WTC11 (cell line): ENCODE measurements around the gene TAOK3. TPM values are rescaled to one million over a fixed set of nuclear protein-coding genes. Genes with fewer than 3 reads are reported as not detected.

Experiments used
- ATAC-seq: fragments of 200-7000 bp; cut with Tn5 transposase; 2 replicates; pipeline ENCODE4 v1.10.0; 2021; ENCODE audit warnings: mild to moderate bottlenecking, moderate library complexity
- CTCF ChIA-PET: fragments of 300-600 bp; sonication (Branson Sonifier 250); formaldehyde crosslinking; loops from one replicate; lab custom pipeline; 2021; ENCODE audit warnings: antibody characterized with exemption; lab: Charles Lee
- POLR2A ChIA-PET: fragments of 350-600 bp; sonication (Branson Sonifier 250); formaldehyde crosslinking; loops from one replicate; lab custom pipeline; 2021; ENCODE audit warnings: antibody characterized with exemption; lab: Charles Lee
- DNase-seq: peaks from one replicate; pipeline ENCODE4 v3.0.0; 2021; ENCODE audit warnings: low spot score
- H3K27ac Mint-ChIP-seq: 2 replicates; pipeline ENCODE4 v1.8.0; 2021; ENCODE audit warnings: mixed read lengths
- H3K27me3 Mint-ChIP-seq: 2 replicates; pipeline ENCODE4 v1.8.0; 2021; ENCODE audit warnings: low read depth, mild to moderate bottlenecking, moderate library complexity, mixed read lengths
- H3K36me3 Mint-ChIP-seq: 2 replicates; pipeline ENCODE4 v1.8.0; 2021; ENCODE audit warnings: mixed read lengths
- H3K4me1 Mint-ChIP-seq: 2 replicates; pipeline ENCODE4 v1.8.0; 2022; ENCODE audit warnings: mixed read lengths
- H3K4me3 Mint-ChIP-seq: 2 replicates; pipeline ENCODE4 v1.8.0; 2021; ENCODE audit warnings: mild to moderate bottlenecking, moderate library complexity, mixed read lengths
- H3K9me3 Mint-ChIP-seq: 2 replicates; pipeline ENCODE4 v1.8.0; 2021; ENCODE audit warnings: mixed read lengths
- AR ChIP-seq: fragments of 250-450 bp; sonication (Bioruptor Pico); IDR thresholded peaks from 2 replicates; pipeline ENCODE4 v1.9.0; 2021; ENCODE audit warnings: mild to moderate bottlenecking
- ATF2 ChIP-seq: sonication (generic); formaldehyde crosslinking; IDR thresholded peaks from 2 replicates; pipeline ENCODE4 v1.8.1; 2022; ENCODE audit warnings: low read depth, missing genetic modification reagents, borderline replicate concordance
- CTCF ChIP-seq: fragments of 200-600 bp; IDR thresholded peaks from 2 replicates; pipeline ENCODE4 v1.8.0; 2022; ENCODE audit warnings: antibody characterized with exemption
- EMX1 ChIP-seq: fragments of 250-450 bp; sonication (Bioruptor Pico); IDR thresholded peaks from 2 replicates; pipeline ENCODE4 v1.8.0; 2021; ENCODE audit warnings: mild to moderate bottlenecking
- ETV6 ChIP-seq: sonication (generic); formaldehyde crosslinking; IDR thresholded peaks from 2 replicates; pipeline ENCODE4 v1.8.1; 2022; ENCODE audit warnings: mild to moderate bottlenecking, missing genetic modification reagents
- GTF2I ChIP-seq: fragments of 250-450 bp; sonication (Bioruptor Pico); conservative IDR thresholded peaks from 2 replicates; pipeline ENCODE4 v1.4.0; 2021; ENCODE audit warnings: mild to moderate bottlenecking
- HMGXB4 ChIP-seq: sonication (generic); formaldehyde crosslinking; IDR thresholded peaks from 2 replicates; pipeline ENCODE4 v1.8.1; 2023; ENCODE audit warnings: mild to moderate bottlenecking, moderate library complexity, missing genetic modification reagents
- JUN ChIP-seq: sonication (generic); formaldehyde crosslinking; IDR thresholded peaks from 2 replicates; pipeline ENCODE4 v1.8.0; 2023; ENCODE audit warnings: mild to moderate bottlenecking, missing genetic modification reagents
- NFE2L1 ChIP-seq: sonication (generic); formaldehyde crosslinking; IDR thresholded peaks from 2 replicates; pipeline ENCODE4 v1.8.1; 2023; ENCODE audit warnings: missing genetic modification reagents
- SMAD3 ChIP-seq: sonication (generic); formaldehyde crosslinking; IDR thresholded peaks from 2 replicates; pipeline ENCODE4 v1.8.0; 2022; ENCODE audit warnings: missing genetic modification reagents, mild to moderate bottlenecking, borderline replicate concordance
- TEAD1 ChIP-seq: sonication (generic); formaldehyde crosslinking; IDR thresholded peaks from 2 replicates; pipeline ENCODE4 v1.8.0; 2022; ENCODE audit warnings: mild to moderate bottlenecking, missing genetic modification reagents
- TEAD4 ChIP-seq: sonication (generic); formaldehyde crosslinking; IDR thresholded peaks from 2 replicates; pipeline ENCODE4 v1.8.0; 2022; ENCODE audit warnings: mild to moderate bottlenecking, missing genetic modification reagents
- USF2 ChIP-seq: sonication (generic); formaldehyde crosslinking; IDR thresholded peaks from 2 replicates; pipeline ENCODE4 v1.8.1; 2023; ENCODE audit warnings: mild to moderate bottlenecking, missing genetic modification reagents, moderate library complexity
- ZMAT4 ChIP-seq: fragments of 250-450 bp; sonication (Bioruptor Pico); IDR thresholded peaks from 2 replicates; pipeline ENCODE4 v1.9.0; 2021; ENCODE audit warnings: mild to moderate bottlenecking
- ZNF121 ChIP-seq: sonication (generic); formaldehyde crosslinking; IDR thresholded peaks from 2 replicates; pipeline ENCODE4 v1.8.0; 2023; ENCODE audit warnings: missing genetic modification reagents
- ZNF232 ChIP-seq: sonication (generic); formaldehyde crosslinking; IDR thresholded peaks from 2 replicates; pipeline ENCODE4 v1.8.0; 2022; ENCODE audit warnings: mild to moderate bottlenecking, missing genetic modification reagents
- ZNF263 ChIP-seq: sonication (generic); formaldehyde crosslinking; IDR thresholded peaks from 2 replicates; pipeline ENCODE4 v1.8.1; 2022; ENCODE audit warnings: low read depth, mild to moderate bottlenecking, moderate library complexity, missing genetic modification reagents
- ZNF423 ChIP-seq: fragments of 250-450 bp; sonication (Bioruptor Pico); IDR thresholded peaks from 2 replicates; pipeline ENCODE4 v2.1.2; 2022; ENCODE audit warnings: mild to moderate bottlenecking, moderate library complexity
- ZSCAN18 ChIP-seq: fragments of 250-450 bp; sonication (Bioruptor Pico); IDR thresholded peaks from 2 replicates; pipeline ENCODE4 v2.1.2; 2022; ENCODE audit warnings: mild to moderate bottlenecking, moderate library complexity
- total RNA-seq: library from RNA; stranded (reverse); gene quantifications from 3 replicates; pipeline ENCODE4 v1.2.3, GENCODE V29; 2021

Gene TAOK3
- total RNA-seq, 1 experiment from 2014 or later = 13.0 TPM

GRCh38 chr12:118120579-118121363 lies 251.9 kb downstream of the TAOK3 start:
- H3K4me1 Mint-ChIP-seq = peaks cover 43% of the 10 kb centered on the region
- POLR2A ChIA-PET = interaction anchor here (0.6 to 1.7 kb wide), 4 partner anchors 15 to 57 kb away, joined by 3 to 11 read pairs (median 6); partner anchors contain the start of genes PEBP1 and VSIG10

GRCh38 chr12:118119449-118119879 lies 253.2 kb downstream of the TAOK3 start:
- Mint-ChIP-seq H3K36me3 (peaks cover 15% of the 10 kb centered on the region), H3K4me3 (peak overlapping the region; percentile 49), H3K4me1 (peaks cover 42% of the 10 kb centered on the region), H3K9me3 (peaks cover 12% of the 10 kb centered on the region), H3K27ac (peak overlapping the region; percentile 100), H3K27me3 (no peaks in the 10 kb centered on the region)
- ATAC-seq (peak; percentile 67), DNase-seq (peak; percentile 45)
- ChIA-PET CTCF (interaction anchor here (0.6 to 3.7 kb wide), 16 partner anchors 11 to 1035 kb away, joined by 3 to 70 read pairs (median 6); partner anchors contain the start of genes PEBP1, SUDS3, TAOK3 and VSIG10), POLR2A (interaction anchor here (0.6 to 1.7 kb wide), 2 partner anchors 16 to 103 kb away, joined by 3 to 8 read pairs; partner anchors contain the start of genes RFC5 and VSIG10)
- TF ChIP-seq HMGXB4 (no peak; the same call in 1 of the 2 replicates), ATF2 (CRISPR knock-in tag) (no peak), ZNF232 (no peak), EMX1 (CRISPR knock-in tag) (no peak; the same call in 1 of the 2 replicates), TEAD4 (peak; percentile 44; the same call in 1 of the 2 replicates), SMAD3 (CRISPR knock-in tag) (no peak), GTF2I (peak; percentile 96), ETV6 (CRISPR knock-in tag) (no peak), AR (CRISPR knock-in tag) (peak; percentile 71; the same call in 1 of the 2 replicates), ZNF423 (CRISPR knock-in tag) (0 out of 2 replicates have a peak, but pooled peaks have one; percentile 3), TEAD1 (CRISPR knock-in tag) (peak; percentile 90; the same call in 1 of the 2 replicates), ZNF121 (CRISPR knock-in tag) (peak; percentile 88), USF2 (CRISPR knock-in tag) (no peak), ZSCAN18 (CRISPR knock-in tag) (0 out of 2 replicates have a peak, but pooled peaks have one; percentile 56), JUN (CRISPR knock-in tag) (no peak), ZNF263 (CRISPR knock-in tag) (no peak)

More at GRCh38 chr12:118120579-118121363, 251.9 kb downstream of the TAOK3 start:
- CTCF ChIA-PET = interaction anchor here (0.6 to 3.7 kb wide), 25 partner anchors 8 to 822 kb away, joined by 3 to 70 read pairs (median 5); partner anchors contain the start of genes PEBP1, SUDS3, TAOK3 and VSIG10
- H3K36me3 Mint-ChIP-seq = peaks cover 6% of the 10 kb centered on the region
- peak overlapping the region; percentile 100 for H3K27ac Mint-ChIP-seq
- ATAC-seq = peak; percentile 82
- H3K4me3 Mint-ChIP-seq = peak overlapping the region; percentile 48
- H3K9me3 Mint-ChIP-seq = 0 out of 2 replicates have a peak, but pooled peaks cover 2% of the 10 kb centered on the region
- H3K27me3 Mint-ChIP-seq = no peaks in the 10 kb centered on the region
- DNase-seq = peak; percentile 81
- no peak for TF ChIP-seq NFE2L1 (CRISPR knock-in tag)
- TF ChIP-seq CTCF = peak; percentile 77
- 0 out of 2 replicates have a peak, but pooled peaks have one; percentile 9 for TF ChIP-seq ZMAT4 (CRISPR knock-in tag)
- TF ChIP-seq, all 79 proteins: peak for 2
